ENCODE measurements around the gene PLVAP. TPM values are rescaled to one million over a fixed set of nuclear protein-coding genes. Genes with fewer than 3 reads are reported as not detected.
A peak's percentile ranks its signal among the peaks of the same experiment; 100 is the strongest.

The PLVAP gene
- total RNA-seq, 1 donor from 2014 or later, result 0.12 TPM

- peaks cover 17% of the 10 kb centered on the region for H3K36me3 Mint-ChIP-seq (ENCODE audit: insufficient read depth)
- peak within 1 kb of the TSS; percentile 93 for H3K27ac Mint-ChIP-seq
- peaks cover 9% of the 10 kb centered on the region for H3K4me1 Mint-ChIP-seq (ENCODE audit: low read depth)
- peaks cover 10% of the 10 kb centered on the region for H3K27me3 Mint-ChIP-seq
- TF ChIP-seq CTCF (IDR thresholded peaks at IDR 0.05; ENCODE audit: unreplicated experiment), result no peak
- peak; percentile 81 for DNase-seq (ENCODE audit: low spot score, unreplicated experiment)
- H3K4me3 Mint-ChIP-seq (ENCODE audit: low read depth), result peak within 1 kb of the TSS; percentile 79
- H3K9me3 Mint-ChIP-seq (ENCODE audit: low read depth), result no peaks in the 10 kb centered on the region
These were observed 42.4 kb downstream of the PLVAP start, which contains the start of gene ANO8 for GRCh38 chr19:17334414-17335409. Gene ANO8 (minus strand): TSS chr19:17334855. CDS start chr19:17334670, 185 bp downstream.

DNA sequence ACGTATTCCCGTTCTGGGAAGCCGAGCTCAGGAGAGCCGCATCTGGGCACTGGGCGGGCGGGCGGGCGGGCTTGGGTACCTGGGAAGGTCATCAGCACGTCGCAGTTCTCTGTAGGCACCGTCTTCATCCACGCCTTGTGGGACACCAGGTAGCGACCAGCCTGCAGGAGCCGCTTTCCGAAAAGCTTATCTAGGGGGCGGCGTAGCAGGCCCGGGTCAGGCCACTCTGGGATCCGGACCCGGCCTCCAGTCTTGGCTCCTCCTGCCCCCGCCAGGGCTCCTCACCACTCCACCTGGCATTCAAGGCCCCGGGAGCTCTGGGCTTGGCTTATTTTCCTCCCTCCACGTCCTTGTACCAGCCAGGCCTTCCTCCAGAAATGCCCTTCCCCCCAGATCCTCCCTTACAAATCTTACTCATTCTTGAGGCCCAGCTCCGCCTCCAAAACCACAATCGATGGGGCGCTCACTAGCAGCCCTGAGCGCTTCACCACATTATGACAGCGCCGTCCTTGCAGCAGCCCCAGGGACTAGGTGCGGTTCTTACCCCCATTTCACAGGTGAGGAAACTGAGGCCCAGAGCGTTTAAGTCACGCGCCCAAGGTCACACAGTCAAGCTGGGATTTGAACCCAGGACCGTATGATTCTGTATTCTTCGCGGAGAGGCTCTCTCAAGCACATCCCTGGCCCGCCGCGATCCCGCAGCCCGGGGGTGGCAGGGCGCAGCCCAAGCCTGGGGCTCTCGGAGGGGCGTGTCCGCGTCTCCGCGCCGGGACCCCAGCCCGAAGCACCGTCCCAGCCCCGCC, 43.3 kb downstream of the PLVAP start:
- no peak for DNase-seq (ENCODE audit: low spot score, unreplicated experiment)
- Mint-ChIP-seq H3K27ac (no peak overlapping the region), H3K9me3 (ENCODE audit: low read depth) (no peaks in the 10 kb centered on the region), H3K4me1 (ENCODE audit: low read depth) (peaks cover 9% of the 10 kb centered on the region), H3K36me3 (ENCODE audit: insufficient read depth) (peaks cover 16% of the 10 kb centered on the region), H3K27me3 (peaks cover 12% of the 10 kb centered on the region), H3K4me3 (ENCODE audit: low read depth) (peak overlapping the region; percentile 79)
- no peak for TF ChIP-seq CTCF (IDR thresholded peaks at IDR 0.05; ENCODE audit: unreplicated experiment)

DNA sequence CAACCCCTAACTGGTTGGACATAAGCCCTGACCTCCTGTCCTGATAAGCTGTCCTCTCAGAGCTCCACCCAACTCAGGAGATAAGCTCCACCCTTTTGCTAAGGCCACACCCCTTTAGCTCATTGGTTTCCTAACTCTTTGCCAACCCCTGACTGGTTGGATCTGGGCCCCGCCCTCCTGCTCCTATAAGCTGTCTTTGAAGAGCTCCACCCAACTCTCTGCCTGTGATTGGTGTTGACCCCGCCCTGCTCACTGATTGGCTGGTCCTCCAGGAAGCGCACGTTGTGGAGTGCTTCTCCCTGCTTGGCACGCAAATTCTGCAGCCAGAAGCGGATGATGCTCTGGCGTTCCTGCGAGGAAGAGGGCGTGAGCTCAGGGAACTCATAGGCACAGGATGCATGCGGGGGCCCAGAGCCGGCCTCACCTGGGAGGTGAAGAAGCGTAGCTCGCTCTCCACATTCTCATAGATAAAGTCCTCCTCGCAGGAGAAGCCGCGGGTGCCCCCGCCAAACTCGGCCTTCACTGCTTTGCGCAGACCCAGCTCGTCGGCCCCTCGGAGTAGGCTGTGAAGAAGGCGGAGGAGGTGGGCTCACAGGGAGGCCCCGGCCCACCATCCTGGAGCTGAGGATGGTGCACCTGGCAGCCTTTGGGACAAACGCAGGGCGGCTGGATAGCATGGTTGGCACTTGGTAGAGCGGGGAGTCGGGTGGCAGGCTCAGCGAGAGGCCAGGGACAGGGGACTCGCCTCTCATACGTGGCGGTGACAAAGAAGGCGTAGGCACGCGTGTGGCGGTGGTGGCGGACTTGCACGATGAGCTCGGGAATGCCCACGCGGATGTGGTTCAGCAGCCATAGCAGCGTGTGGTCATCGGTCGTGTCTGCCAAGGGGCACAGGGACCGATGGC, 44.2 kb downstream of the PLVAP start:
- Mint-ChIP-seq H3K36me3 (ENCODE audit: insufficient read depth) (peaks cover 16% of the 10 kb centered on the region), H3K9me3 (ENCODE audit: low read depth) (no peaks in the 10 kb centered on the region), H3K4me1 (ENCODE audit: low read depth) (peaks cover 7% of the 10 kb centered on the region), H3K27ac (no peak overlapping the region), H3K27me3 (peaks cover 12% of the 10 kb centered on the region), H3K4me3 (ENCODE audit: low read depth) (peak overlapping the region; percentile 49)
- DNase-seq (ENCODE audit: low spot score, unreplicated experiment), result no peak
- TF ChIP-seq CTCF (IDR thresholded peaks at IDR 0.05; ENCODE audit: unreplicated experiment), result no peak

DNA sequence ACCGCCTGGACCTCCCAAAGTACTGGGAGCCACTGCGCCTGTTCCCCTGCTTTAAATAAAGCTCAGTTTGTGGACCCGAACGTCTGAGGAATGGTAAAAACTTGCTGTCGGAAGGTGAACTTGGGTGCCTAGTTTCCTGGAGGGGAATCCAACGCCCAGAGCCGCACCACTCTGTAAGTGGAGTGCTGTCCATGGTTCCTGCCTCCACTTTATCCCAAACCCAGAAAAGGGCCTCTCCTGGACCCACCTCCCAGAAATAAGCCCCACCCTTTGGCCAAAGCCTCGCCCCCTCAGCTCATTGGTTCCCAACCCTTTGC, 44.8 kb downstream of the PLVAP start:
- no peak for DNase-seq (ENCODE audit: low spot score, unreplicated experiment)

More for the DNA sequence above, 44.8 kb downstream of the PLVAP start:
- Mint-ChIP-seq H3K27ac (no peak overlapping the region), H3K9me3 (ENCODE audit: low read depth) (no peaks in the 10 kb centered on the region), H3K4me3 (ENCODE audit: low read depth) (no peak overlapping the region), H3K27me3 (peaks cover 15% of the 10 kb centered on the region), H3K4me1 (ENCODE audit: low read depth) (peaks cover 11% of the 10 kb centered on the region), H3K36me3 (ENCODE audit: insufficient read depth) (peaks cover 17% of the 10 kb centered on the region)
- TF ChIP-seq CTCF (IDR thresholded peaks at IDR 0.05; ENCODE audit: unreplicated experiment), result no peak
